ENCODE measurements around the gene CRACR2A.

CRACR2A gene

GRCh38 chr12:3607821-3608220 is 145.1 kb downstream of the CRACR2A start:
- no peak overlapping the region for H3K4me3 ChIP-seq (ENCODE audit: control insufficient read depth, low read depth, low read length)
- no peak for DNase-seq (ENCODE audit: low read depth)
- TF ChIP-seq CTCF (conservative IDR thresholded peaks at IDR 0.05; ENCODE audit: control insufficient read depth, insufficient read depth, low read depth, low read length): no peak

- no peak for DNase-seq (ENCODE audit: low read depth)
- no peak for TF ChIP-seq CTCF (conservative IDR thresholded peaks at IDR 0.05; ENCODE audit: control insufficient read depth, insufficient read depth, low read depth, low read length)
- H3K4me3 ChIP-seq (ENCODE audit: control insufficient read depth, low read depth, low read length): no peak overlapping the region
Measured at GRCh38 chr12:3607039-3607720, 145.7 kb downstream of the CRACR2A start.

GRCh38 chr12:3606128-3606527 is 146.8 kb downstream of the CRACR2A start:
- H3K4me3 ChIP-seq (ENCODE audit: control insufficient read depth, low read depth, low read length): no peak overlapping the region
- no peak for DNase-seq (ENCODE audit: low read depth)
- TF ChIP-seq CTCF (conservative IDR thresholded peaks at IDR 0.05; ENCODE audit: control insufficient read depth, insufficient read depth, low read depth, low read length): no peak

- no peak for TF ChIP-seq CTCF (conservative IDR thresholded peaks at IDR 0.05; ENCODE audit: control insufficient read depth, insufficient read depth, low read depth, low read length)
- no peak overlapping the region for H3K4me3 ChIP-seq (ENCODE audit: control insufficient read depth, low read depth, low read length)
- DNase-seq (ENCODE audit: low read depth): no peak
Measured at GRCh38 chr12:3605692-3606091, 147.2 kb downstream of the CRACR2A start.

- H3K4me3 ChIP-seq (ENCODE audit: control insufficient read depth, low read depth, low read length): no peak overlapping the region
- no peak for DNase-seq (ENCODE audit: low read depth)
- TF ChIP-seq CTCF (conservative IDR thresholded peaks at IDR 0.05; ENCODE audit: control insufficient read depth, insufficient read depth, low read depth, low read length): no peak
Measured at GRCh38 chr12:3604748-3605586, 147.9 kb downstream of the CRACR2A start.

- no peak overlapping the region for H3K4me3 ChIP-seq (ENCODE audit: control insufficient read depth, low read depth, low read length)
- no peak for TF ChIP-seq CTCF (conservative IDR thresholded peaks at IDR 0.05; ENCODE audit: control insufficient read depth, insufficient read depth, low read depth, low read length)
- no peak for DNase-seq (ENCODE audit: low read depth)
Measured at GRCh38 chr12:3604286-3604685, 148.6 kb downstream of the CRACR2A start.

Data from fibroblast of mammary gland (primary cell).